Mesenchymal stem cell (in vitro differentiated cells and primary cell): ENCODE data around the gene CNN3.

ENCODE experiments used
- DNase-seq: peaks from one replicate; pipeline ENCODE4 v3.0.0-alpha.2; 2013
- H2AFZ ChIP-seq: one replicate; pipeline ENCODE4 v1.6.1; 2013; ENCODE audit warnings: low read depth, mild to moderate bottlenecking, control low read depth, inconsistent platforms, low read length, moderate library complexity
- H2AK5ac ChIP-seq: 2 replicates; pipeline ENCODE4 v1.6.1; 2013; ENCODE audit warnings: low read length, moderate library complexity, mild to moderate bottlenecking, inconsistent platforms; ENCODE audit not compliant: severe bottlenecking
- H2BK120ac ChIP-seq: one replicate; pipeline ENCODE4 v1.6.1; 2013; ENCODE audit warnings: low read depth, mild to moderate bottlenecking, inconsistent platforms, low read length, moderate library complexity
- H2BK12ac ChIP-seq, 2 experiments: one replicate each; pipeline ENCODE4 v1.6.1; 2013; ENCODE audit warnings: inconsistent platforms in 2 of 2, low read length in 2 of 2, mild to moderate bottlenecking in 2 of 2, moderate library complexity in 2 of 2, control low read depth in 1 of 2
- H2BK15ac ChIP-seq: one replicate; pipeline ENCODE4 v1.6.1; 2013; ENCODE audit warnings: mild to moderate bottlenecking, low read depth, inconsistent platforms; ENCODE audit not compliant: poor library complexity, severe bottlenecking
- H2BK5ac ChIP-seq: 2 replicates; pipeline ENCODE4 v1.6.1; 2013; ENCODE audit warnings: low read depth, mild to moderate bottlenecking, low read length, control low read depth, inconsistent platforms; ENCODE audit not compliant: poor library complexity, severe bottlenecking
- H3K14ac ChIP-seq, 2 experiments: one replicate each; pipeline ENCODE4 v1.6.1; 2013; ENCODE audit warnings: inconsistent platforms in 2 of 2, low read length in 2 of 2, control low read depth in 1 of 2, mild to moderate bottlenecking in 1 of 2, moderate library complexity in 1 of 2
- H3K18ac ChIP-seq, 2 experiments: one replicate each; pipeline ENCODE4 v1.6.1; 2013; ENCODE audit warnings: inconsistent platforms in 2 of 2, low read length in 2 of 2, control low read depth in 1 of 2, low read depth in 1 of 2, mild to moderate bottlenecking in 1 of 2
- H3K23ac ChIP-seq, 2 experiments: one replicate each; pipeline ENCODE4 v1.6.1; 2013; ENCODE audit warnings: inconsistent platforms in 2 of 2, low read length in 2 of 2, mild to moderate bottlenecking in 2 of 2, moderate library complexity in 2 of 2, control low read depth in 1 of 2
- H3K27ac ChIP-seq: 2 replicates; pipeline ENCODE4 v1.5.1; 2013; ENCODE audit warnings: mild to moderate bottlenecking, moderate library complexity, low read length, control low read depth, inconsistent platforms; ENCODE audit not compliant: poor library complexity, severe bottlenecking
- H3K27me3 ChIP-seq, 2 experiments: 2 replicates each; pipeline versions ENCODE4 v1.6.1 to v1.7.0; 2013; ENCODE audit warnings: low read length in 2 of 2, mild to moderate bottlenecking in 2 of 2, moderate library complexity in 2 of 2, control low read depth in 1 of 2, inconsistent platforms in 1 of 2; ENCODE audit not compliant: control insufficient read depth in 1 of 2, insufficient read depth in 1 of 2
- H3K36me3 ChIP-seq, 2 experiments: 2 replicates each; pipeline versions ENCODE4 v1.6.1 to v1.7.0; 2013; ENCODE audit warnings: low read length in 2 of 2, control low read depth in 1 of 2, inconsistent platforms in 1 of 2, low read depth in 1 of 2, mild to moderate bottlenecking in 1 of 2; ENCODE audit not compliant: insufficient read depth in 2 of 2, control insufficient read depth in 1 of 2
- H3K4ac ChIP-seq, 2 experiments: one replicate each; pipeline ENCODE4 v1.6.1; 2013; ENCODE audit warnings: inconsistent platforms in 2 of 2, low read length in 2 of 2, mild to moderate bottlenecking in 2 of 2, moderate library complexity in 2 of 2, control low read depth in 1 of 2, low read depth in 1 of 2
- H3K4me1 ChIP-seq: 2 replicates; pipeline ENCODE4 v1.6.1; 2013; ENCODE audit warnings: low read depth, low read length, control low read depth; ENCODE audit not compliant: control insufficient read depth, insufficient read depth
- H3K4me2 ChIP-seq: 2 replicates; pipeline ENCODE4 v1.6.1; 2013; ENCODE audit warnings: low read length, mild to moderate bottlenecking, inconsistent platforms; ENCODE audit not compliant: poor library complexity, severe bottlenecking
- H3K4me3 ChIP-seq, 2 experiments: 2 replicates each; pipeline versions ENCODE4 v1.5.1 to v1.7.0; 2013; ENCODE audit warnings: low read length in 2 of 2, mild to moderate bottlenecking in 2 of 2, control low read depth in 1 of 2, low read depth in 1 of 2; ENCODE audit not compliant: insufficient read depth in 1 of 2
- H3K79me1 ChIP-seq: replicated peaks from 2 replicates; pipeline ENCODE4 v1.6.1; 2013; ENCODE audit warnings: mild to moderate bottlenecking, control low read depth, low read length, inconsistent platforms; ENCODE audit not compliant: poor library complexity, severe bottlenecking
- H3K9ac ChIP-seq: 2 replicates; pipeline ENCODE4 v1.7.0; 2013; ENCODE audit warnings: mild to moderate bottlenecking, low read length, moderate library complexity
- H3K9me3 ChIP-seq: 2 replicates; pipeline ENCODE4 v1.7.0; 2013; ENCODE audit warnings: mild to moderate bottlenecking, low read length; ENCODE audit not compliant: control insufficient read depth
- H4K8ac ChIP-seq: one replicate; pipeline ENCODE4 v1.6.1; 2013; ENCODE audit warnings: inconsistent platforms, mild to moderate bottlenecking, low read length, moderate library complexity
- H4K91ac ChIP-seq: one replicate; pipeline ENCODE4 v1.6.1; 2013; ENCODE audit warnings: mild to moderate bottlenecking, low read length, inconsistent platforms
- WGBS: methylation state at CpG from one replicate; pipeline ENCODE4 v1.1.7; 2013; ENCODE audit warnings: mixed read lengths; 5-methylcytosine and 5-hydroxymethylcytosine counted together

Gene CNN3

GRCh38 chr1:94872771-94873495 lies 54.0 kb downstream of the CNN3 start:
- no peak overlapping the region for H3K14ac ChIP-seq
- no peak overlapping the region for H3K4me3 ChIP-seq
- no peak for DNase-seq
- H3K23ac ChIP-seq: no peak overlapping the region
- no peak overlapping the region for H4K8ac ChIP-seq
- no peak overlapping the region for H3K4me2 ChIP-seq
- 100% methylated on average over 2 of the region's 4 CpGs for WGBS
- no peak overlapping the region for H2BK12ac ChIP-seq
- H3K9me3 ChIP-seq: no peaks in the 10 kb centered on the region
- H2AK5ac ChIP-seq: no peak overlapping the region
- peak overlapping the region in 1 of 2 experiments; percentile 54 for H3K18ac ChIP-seq
- no peak overlapping the region for H2AFZ ChIP-seq
- no peak overlapping the region for H4K91ac ChIP-seq
- H3K27ac ChIP-seq: no peak overlapping the region
- peaks cover 0 to 35% of the 10 kb centered on the region in 2 experiments for H3K36me3 ChIP-seq
- no peaks in the 10 kb centered on the region for H3K79me1 ChIP-seq
- no peak overlapping the region for H3K4ac ChIP-seq
- H3K27me3 ChIP-seq: no peaks in the 10 kb centered on the region
- H3K4me1 ChIP-seq: peaks cover 2% of the 10 kb centered on the region
- no peak overlapping the region for H2BK15ac ChIP-seq
- no peak overlapping the region for H2BK120ac ChIP-seq
- H2BK5ac ChIP-seq: no peak overlapping the region
- no peak overlapping the region for H3K9ac ChIP-seq

- H3K4me3 ChIP-seq: no peak overlapping the region
- H2BK12ac ChIP-seq: no peak overlapping the region
- H3K4me2 ChIP-seq: no peak overlapping the region
- no peak overlapping the region for H3K14ac ChIP-seq
- H3K18ac ChIP-seq: no peak overlapping the region
- H3K27me3 ChIP-seq: no peaks in the 10 kb centered on the region
- no peak overlapping the region for H4K8ac ChIP-seq
- DNase-seq: peak; percentile 10
- no peak overlapping the region for H3K4ac ChIP-seq
- no peaks in the 10 kb centered on the region for H3K9me3 ChIP-seq
- no peak overlapping the region for H3K9ac ChIP-seq
- H2AK5ac ChIP-seq: no peak overlapping the region
- H3K36me3 ChIP-seq: peaks cover 0 to 26% of the 10 kb centered on the region in 2 experiments
- H2BK15ac ChIP-seq: no peak overlapping the region
- peaks cover 2% of the 10 kb centered on the region for H3K4me1 ChIP-seq
- no peak overlapping the region for H3K27ac ChIP-seq
- H4K91ac ChIP-seq: no peak overlapping the region
- no peak overlapping the region for H3K23ac ChIP-seq
- 81% methylated on average over 1 of the region's 2 CpGs for WGBS
- no peak overlapping the region for H2BK120ac ChIP-seq
- H3K79me1 ChIP-seq: peaks cover 2% of the 10 kb centered on the region
- no peak overlapping the region for H2AFZ ChIP-seq
- H2BK5ac ChIP-seq: no peak overlapping the region
Measured at GRCh38 chr1:94871031-94871430, 55.9 kb downstream of the CNN3 start.

- H3K9ac ChIP-seq: peak overlapping the region; percentile 9
- no peak overlapping the region for H3K4me3 ChIP-seq
- DNase-seq: peak; percentile 60
- peak overlapping the region; percentile 19 to 67 for H2BK12ac ChIP-seq
- H2AFZ ChIP-seq: no peak overlapping the region
- H3K14ac ChIP-seq: no peak overlapping the region
- H3K4ac ChIP-seq: peak overlapping the region; percentile 41 to 58
- peaks cover 14% of the 10 kb centered on the region for H3K4me1 ChIP-seq
- no peak overlapping the region for H4K8ac ChIP-seq
- 44% methylated on average over 3 of the region's 4 CpGs for WGBS
- peak overlapping the region in 1 of 2 experiments; percentile 58 for H3K18ac ChIP-seq
- no peak overlapping the region for H3K23ac ChIP-seq
- H3K27ac ChIP-seq: peak overlapping the region; percentile 86
- H2AK5ac ChIP-seq: peak overlapping the region; percentile 26
- H4K91ac ChIP-seq: no peak overlapping the region
- H2BK15ac ChIP-seq: no peak overlapping the region
- H3K4me2 ChIP-seq: no peak overlapping the region
- H3K79me1 ChIP-seq: peaks cover 2% of the 10 kb centered on the region
- peak overlapping the region; percentile 88 for H2BK120ac ChIP-seq
- H3K36me3 ChIP-seq: peaks cover 0 to 12% of the 10 kb centered on the region in 2 experiments
- H3K27me3 ChIP-seq: no peaks in the 10 kb centered on the region
- no peak overlapping the region for H2BK5ac ChIP-seq
- no peaks in the 10 kb centered on the region for H3K9me3 ChIP-seq
Measured at GRCh38 chr1:94866164-94866807, 60.6 kb downstream of the CNN3 start.

- Histone ChIP-seq H2AK5ac (peak overlapping the region; percentile 23), H3K4me1 (peaks cover 12% of the 10 kb centered on the region), H3K9me3 (no peaks in the 10 kb centered on the region), H3K79me1 (peaks cover 2% of the 10 kb centered on the region), H3K9ac (peak overlapping the region; percentile 88), H3K27me3 (no peaks in the 10 kb centered on the region), H4K8ac (peak overlapping the region; percentile 45), H2BK120ac (peak overlapping the region; percentile 65), H4K91ac (peak overlapping the region; percentile 97), H3K23ac (no peak overlapping the region), H3K4ac (peak overlapping the region in 1 of 2 experiments; percentile 13), H3K4me3 (peak overlapping the region in 1 of 2 experiments; percentile 61), H2BK15ac (no peak overlapping the region), H3K27ac (peak overlapping the region; percentile 33), H3K18ac (peak overlapping the region; percentile 41 to 73), H3K14ac (no peak overlapping the region), H2BK5ac (no peak overlapping the region), H3K36me3 (peaks cover 0 to 10% of the 10 kb centered on the region in 2 experiments), H2AFZ (no peak overlapping the region), H2BK12ac (peak overlapping the region; percentile 23 to 98), H3K4me2 (no peak overlapping the region)
- peak; percentile 85 for DNase-seq
- WGBS: 48% methylated on average over 3 of the region's 4 CpGs
Measured at GRCh38 chr1:94865360-94865759, 61.5 kb downstream of the CNN3 start.
